ENCODE data around the gene SFTPB.
A peak's percentile ranks its signal among the peaks of the same experiment; 100 is the strongest.

The SFTPB gene

DNA sequence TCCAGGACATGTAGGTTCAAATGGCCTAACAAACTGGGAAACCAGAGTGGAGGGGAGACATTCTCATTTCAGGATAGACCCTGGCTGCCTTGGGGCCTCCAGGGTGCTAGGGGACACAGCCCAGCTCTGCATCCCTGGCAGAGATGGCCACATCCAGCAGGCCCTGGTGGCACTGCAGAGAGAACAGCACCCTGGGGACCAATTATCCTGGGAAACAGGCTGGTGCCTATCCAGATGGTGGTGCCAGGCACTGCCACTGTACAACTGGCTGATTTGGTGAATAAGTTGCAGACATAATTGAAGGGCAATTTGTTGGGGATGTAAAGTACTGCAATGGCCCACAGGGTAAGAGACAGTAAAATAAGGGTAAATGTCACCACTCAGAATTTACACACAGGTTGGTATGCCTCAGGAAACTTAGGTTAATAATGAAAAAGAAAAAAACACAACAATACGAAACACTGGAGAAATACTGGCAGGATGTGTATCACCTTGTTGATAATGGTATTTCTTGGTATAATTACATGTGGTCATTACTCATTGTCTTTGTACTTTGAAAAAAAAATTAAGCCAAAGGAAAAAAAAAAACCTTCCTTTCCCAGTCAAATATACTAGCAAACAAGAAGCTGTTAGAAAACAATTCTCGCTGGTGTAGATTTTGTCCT is 12.8 kb upstream of the SFTPB start:
- TF ChIP-seq, protein P1, sequence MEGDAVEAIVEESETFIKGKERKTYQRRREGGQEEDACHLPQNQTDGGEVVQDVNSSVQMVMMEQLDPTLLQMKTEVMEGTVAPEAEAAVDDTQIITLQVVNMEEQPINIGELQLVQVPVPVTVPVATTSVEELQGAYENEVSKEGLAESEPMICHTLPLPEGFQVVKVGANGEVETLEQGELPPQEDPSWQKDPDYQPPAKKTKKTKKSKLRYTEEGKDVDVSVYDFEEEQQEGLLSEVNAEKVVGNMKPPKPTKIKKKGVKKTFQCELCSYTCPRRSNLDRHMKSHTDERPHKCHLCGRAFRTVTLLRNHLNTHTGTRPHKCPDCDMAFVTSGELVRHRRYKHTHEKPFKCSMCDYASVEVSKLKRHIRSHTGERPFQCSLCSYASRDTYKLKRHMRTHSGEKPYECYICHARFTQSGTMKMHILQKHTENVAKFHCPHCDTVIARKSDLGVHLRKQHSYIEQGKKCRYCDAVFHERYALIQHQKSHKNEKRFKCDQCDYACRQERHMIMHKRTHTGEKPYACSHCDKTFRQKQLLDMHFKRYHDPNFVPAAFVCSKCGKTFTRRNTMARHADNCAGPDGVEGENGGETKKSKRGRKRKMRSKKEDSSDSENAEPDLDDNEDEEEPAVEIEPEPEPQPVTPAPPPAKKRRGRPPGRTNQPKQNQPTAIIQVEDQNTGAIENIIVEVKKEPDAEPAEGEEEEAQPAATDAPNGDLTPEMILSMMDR (IDR thresholded peaks at IDR 0.05), result no peak
- intact Hi-C loops (cut with DNase I; ENCODE audit: low total_unique reads), result no loop called here
- DNase-seq, result peak in 1 of 2 donors; percentile 54
- Histone ChIP-seq H3K27me3 (no peaks in the 10 kb centered on the region), H3K27ac (no peak overlapping the region), H3K4me1 (peaks cover 0 to 20% (median 8%) of the 10 kb centered on the region in 4 donors), H3K4me3 (no peak overlapping the region), H3K36me3 (no peaks in the 10 kb centered on the region), H3K9me3 (no peaks in the 10 kb centered on the region)

DNA sequence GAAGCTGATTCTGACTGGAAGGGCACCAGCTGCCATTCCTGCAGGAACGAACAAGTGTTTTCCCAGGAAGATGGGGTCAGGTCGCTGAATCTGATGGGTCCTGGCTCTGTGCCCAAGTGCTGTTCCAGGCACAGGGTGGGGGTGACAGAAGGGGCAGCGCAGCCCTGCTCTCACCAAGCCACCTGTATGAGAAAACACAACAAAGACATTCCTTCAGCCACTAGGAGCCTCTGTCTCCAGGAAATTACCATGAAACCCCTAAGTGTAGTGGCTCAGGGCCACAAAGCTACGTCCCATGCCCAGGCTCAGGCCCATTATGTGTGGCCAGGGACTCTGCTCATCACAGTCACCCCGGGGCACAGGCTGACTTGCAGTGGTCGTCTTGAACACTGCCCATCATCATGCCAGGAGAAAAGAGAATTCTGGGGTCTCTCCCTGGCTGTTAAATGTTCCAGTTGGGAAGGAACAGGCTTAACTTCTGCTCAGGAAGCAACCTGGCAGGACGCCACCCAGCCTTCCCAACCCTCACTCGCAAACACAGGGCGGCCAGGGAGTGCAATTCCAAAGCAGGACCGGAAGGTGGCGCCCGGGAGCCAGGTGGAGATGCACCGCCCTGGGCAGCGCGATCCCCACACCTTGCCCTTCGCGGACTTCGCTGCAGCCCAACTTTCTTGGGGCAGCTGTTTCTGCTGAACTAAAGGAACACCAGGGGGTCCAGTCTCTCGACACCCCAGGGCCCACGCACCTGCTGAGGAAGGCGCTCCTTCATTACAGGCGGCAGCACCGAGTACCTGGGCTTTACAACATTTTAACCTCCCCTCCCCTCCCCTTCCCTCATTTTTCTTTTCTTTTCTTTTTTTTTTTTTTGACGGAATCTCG is 11.0 kb upstream of the SFTPB start:
- TF ChIP-seq, protein P1 (IDR thresholded peaks at IDR 0.05), result peak; percentile 94 to 98
- intact Hi-C loops (cut with DNase I; ENCODE audit: low total_unique reads), result no loop called here
- H3K27me3 ChIP-seq, result no peaks in the 10 kb centered on the region
- H3K9me3 ChIP-seq, result no peaks in the 10 kb centered on the region
- no peak overlapping the region for H3K27ac ChIP-seq
- DNase-seq, result peak; percentile 92 to 93
- peaks cover 0 to 20% (median 8%) of the 10 kb centered on the region in 4 donors for H3K4me1 ChIP-seq
- no peaks in the 10 kb centered on the region for H3K36me3 ChIP-seq
- H3K4me3 ChIP-seq, result no peak overlapping the region

DNA sequence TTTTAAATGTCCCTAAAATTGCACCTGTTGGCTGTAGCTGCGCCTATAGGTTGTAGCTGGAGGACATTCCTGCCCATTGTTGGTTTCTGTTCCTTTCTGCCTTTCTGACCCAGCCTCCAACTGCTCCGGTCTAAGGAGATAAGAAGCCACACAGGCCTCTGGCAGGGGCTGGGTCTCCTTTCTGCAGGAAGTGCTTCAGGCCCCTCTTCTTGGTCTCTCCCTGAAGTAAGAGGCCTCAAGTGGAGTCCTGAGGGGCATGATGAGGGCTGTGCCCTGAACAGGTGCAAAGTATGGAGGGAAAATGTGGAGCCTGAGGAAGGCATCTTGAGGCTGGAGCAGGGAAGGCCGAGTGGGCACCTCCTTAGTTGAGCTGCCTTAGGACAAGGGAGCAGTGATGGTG is 10.4 kb upstream of the SFTPB start:
- Histone ChIP-seq H3K9me3 (no peaks in the 10 kb centered on the region), H3K4me3 (no peak overlapping the region), H3K4me1 (peaks cover 0 to 20% (median 8%) of the 10 kb centered on the region in 4 donors), H3K27me3 (no peaks in the 10 kb centered on the region), H3K36me3 (no peaks in the 10 kb centered on the region), H3K27ac (no peak overlapping the region)
- DNase-seq, result no peak
- intact Hi-C loops (cut with DNase I; ENCODE audit: low total_unique reads), result no loop called here
- TF ChIP-seq, protein P1 (IDR thresholded peaks at IDR 0.05), result no peak

DNA sequence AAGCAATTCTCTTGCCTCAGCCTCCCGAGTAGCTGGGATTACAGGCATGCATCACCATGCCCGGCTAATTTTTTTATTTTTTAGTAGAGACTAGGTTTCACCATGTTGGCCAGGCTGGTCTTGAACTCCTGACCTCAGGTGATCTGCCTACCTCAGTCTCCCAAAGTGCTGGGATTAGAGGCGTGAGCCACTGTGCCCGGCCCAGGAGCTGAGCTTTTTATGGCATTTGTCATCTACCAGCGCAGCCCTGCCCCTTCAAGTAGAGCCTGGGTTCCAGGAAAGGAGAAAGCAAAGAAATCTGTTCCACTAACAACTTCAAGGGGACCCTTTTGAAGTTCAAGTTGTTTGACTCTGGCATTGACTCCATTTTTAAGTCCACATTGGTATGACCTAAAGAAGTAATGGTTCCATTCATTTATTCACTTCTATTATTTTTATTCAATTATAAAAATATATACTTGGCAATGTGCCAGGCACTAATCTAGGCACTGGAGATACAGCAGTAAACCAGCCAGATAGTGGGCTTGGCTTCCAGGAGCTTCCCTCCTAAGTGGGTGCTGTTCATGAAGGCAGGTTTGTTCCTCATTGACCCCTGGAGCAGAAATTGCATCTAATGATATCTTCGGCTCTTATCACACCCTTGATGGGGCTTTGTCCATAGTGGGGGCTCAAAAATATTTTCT is 8.0 kb upstream of the SFTPB start:
- no peak overlapping the region for H3K27ac ChIP-seq
- no peaks in the 10 kb centered on the region for H3K9me3 ChIP-seq
- H3K4me3 ChIP-seq, result no peak overlapping the region
- intact Hi-C loops (cut with DNase I; ENCODE audit: low total_unique reads), result no loop called here
- H3K4me1 ChIP-seq, result peaks cover 0 to 20% (median 8%) of the 10 kb centered on the region in 4 donors
- TF ChIP-seq, protein P1 (IDR thresholded peaks at IDR 0.05), result no peak
- no peaks in the 10 kb centered on the region for H3K36me3 ChIP-seq
- DNase-seq, result no peak
- no peaks in the 10 kb centered on the region for H3K27me3 ChIP-seq

DNA sequence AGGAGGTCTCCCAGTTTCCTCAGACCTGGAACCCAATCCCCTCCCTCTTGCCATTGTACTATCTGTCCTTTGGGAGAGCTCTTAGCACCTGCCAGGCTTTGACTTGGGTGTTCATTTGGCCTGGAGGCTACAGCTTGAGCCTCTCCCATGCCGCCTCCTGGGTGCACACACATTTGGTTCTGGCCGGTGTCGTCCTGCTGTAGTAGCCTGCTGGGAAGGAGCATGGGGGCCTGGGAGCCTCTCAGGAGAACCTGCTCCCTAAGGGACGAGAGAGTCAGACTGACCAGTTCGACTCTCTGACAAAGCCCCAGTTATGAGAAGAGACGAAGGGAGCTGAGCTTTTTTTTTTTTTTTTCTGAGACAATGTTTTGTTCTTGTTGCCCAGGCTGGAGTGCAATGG is 7.4 kb upstream of the SFTPB start:
- Histone ChIP-seq H3K4me3 (no peak overlapping the region), H3K36me3 (no peaks in the 10 kb centered on the region), H3K4me1 (peaks cover 0 to 20% (median 8%) of the 10 kb centered on the region in 4 donors), H3K9me3 (no peaks in the 10 kb centered on the region), H3K27me3 (no peaks in the 10 kb centered on the region), H3K27ac (no peak overlapping the region)
- DNase-seq, result no peak
- TF ChIP-seq, protein P1 (IDR thresholded peaks at IDR 0.05), result no peak
- intact Hi-C loops (cut with DNase I; ENCODE audit: low total_unique reads), result no loop called here
